NCI-H446 (cell line): Measurements from ENCODE around the gene GAL.

ENCODE experiments used
- DNase-seq, 2 experiments: peaks; one replicate each; lab custom pipeline; 2025; lab: John Stamatoyannopoulos, UW

GAL gene

GRCh38 chr11:68710409-68710808 lies 26.1 kb downstream of the GAL start:
- DNase-seq, result no peak

- no peak for DNase-seq
Observed at GRCh38 chr11:68711114-68711513, 26.8 kb downstream of the GAL start.

DNA sequence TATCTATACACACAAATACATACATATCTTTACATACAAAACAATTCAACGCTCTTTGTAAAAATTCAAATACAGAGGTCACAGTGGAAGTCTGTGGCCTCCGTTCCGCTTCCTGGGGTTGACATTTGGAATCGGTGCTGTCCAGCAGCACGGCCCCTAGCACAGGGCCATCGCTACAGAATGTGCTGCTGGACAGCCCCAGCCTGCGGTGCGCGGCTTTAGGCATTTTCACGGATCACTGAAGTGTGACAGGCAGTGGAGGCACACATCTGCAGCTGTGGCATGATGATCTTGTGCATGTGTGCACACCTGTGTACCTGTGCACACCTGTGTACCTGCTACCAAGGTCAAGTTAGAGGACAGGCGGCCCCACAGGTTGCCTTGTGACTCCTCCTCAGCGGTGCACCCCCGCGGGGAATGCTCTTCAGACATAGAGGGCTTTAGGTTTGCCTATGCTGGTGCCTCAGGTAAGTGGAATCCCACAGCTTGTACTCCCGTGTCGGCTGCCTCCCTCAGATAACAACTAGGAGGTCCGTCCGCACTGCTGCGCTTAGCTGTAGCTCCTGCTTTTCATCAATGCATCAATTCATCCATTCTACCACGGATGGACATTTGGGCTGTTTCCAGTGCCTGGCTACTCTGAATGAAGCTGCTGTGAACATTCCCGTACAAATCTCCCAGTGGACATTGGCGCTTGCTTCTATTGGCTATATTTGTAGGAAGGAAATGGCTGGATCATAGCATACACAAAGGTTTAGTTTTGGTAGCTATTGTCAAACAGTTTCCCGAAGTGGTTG lies 29.9 kb downstream of the GAL start:
- no peak for DNase-seq

- DNase-seq, result no peak
Observed at GRCh38 chr11:68715456-68716122, 31.2 kb downstream of the GAL start.

DNA sequence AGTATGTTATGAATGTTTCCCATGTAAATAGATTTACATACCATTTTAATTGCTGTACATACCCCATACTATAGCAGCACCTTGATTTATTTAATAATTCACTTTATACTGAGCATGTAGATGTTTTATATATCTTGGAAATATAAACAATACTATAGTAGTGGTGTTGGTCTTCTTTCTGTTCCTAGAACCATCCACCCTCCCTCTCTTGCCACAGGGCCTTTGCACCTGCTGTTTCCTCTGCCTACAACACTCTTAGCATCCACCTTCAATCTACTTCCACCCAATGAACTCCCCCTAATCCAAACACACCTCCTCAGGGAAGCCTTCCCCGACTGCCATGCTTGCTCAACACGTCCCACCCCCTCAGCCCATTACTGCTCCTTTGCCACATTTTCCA lies 36.7 kb downstream of the GAL start:
- no peak for DNase-seq

DNA sequence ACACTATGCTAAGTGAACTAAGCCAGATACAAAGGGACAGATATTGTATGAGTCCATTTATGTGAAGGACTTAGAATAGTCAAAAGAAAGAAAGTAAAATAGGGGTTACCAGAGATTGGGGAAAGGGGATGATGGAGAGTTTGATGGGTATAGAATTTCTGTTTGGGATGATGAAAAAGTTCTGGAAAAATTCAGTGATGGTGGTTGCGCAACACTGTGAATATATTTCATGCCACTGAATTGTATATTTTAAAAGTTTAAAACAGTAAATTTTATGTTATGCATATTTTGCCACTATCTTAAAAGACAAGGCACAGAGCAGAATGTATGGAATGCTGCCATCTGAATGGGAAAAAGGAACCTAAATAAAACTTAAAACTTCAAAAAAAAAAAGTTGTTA lies 37.8 kb downstream of the GAL start:
- DNase-seq, result no peak

DNA sequence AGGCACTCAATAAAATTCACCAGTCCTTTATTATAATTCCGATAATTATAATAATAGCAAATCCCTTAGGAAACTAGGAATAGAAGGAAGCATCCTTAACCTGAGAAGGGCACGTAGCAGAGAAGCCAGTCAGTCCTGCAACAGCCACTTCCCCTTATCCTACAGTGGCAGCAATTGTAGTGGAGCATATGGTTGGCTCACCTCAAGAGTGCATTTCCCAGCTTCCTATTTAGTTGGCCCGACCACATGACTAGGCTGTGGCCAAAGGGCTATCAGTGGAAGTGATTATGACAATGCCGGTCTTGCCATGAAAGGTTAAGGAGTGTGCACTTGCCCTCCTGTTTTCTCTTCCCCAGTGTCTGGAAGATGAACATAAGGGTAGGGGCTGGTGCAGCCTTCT lies 39.9 kb downstream of the GAL start:
- no peak for DNase-seq

- DNase-seq, result no peak
Observed at GRCh38 chr11:68727783-68728182, 43.4 kb downstream of the GAL start.

DNA sequence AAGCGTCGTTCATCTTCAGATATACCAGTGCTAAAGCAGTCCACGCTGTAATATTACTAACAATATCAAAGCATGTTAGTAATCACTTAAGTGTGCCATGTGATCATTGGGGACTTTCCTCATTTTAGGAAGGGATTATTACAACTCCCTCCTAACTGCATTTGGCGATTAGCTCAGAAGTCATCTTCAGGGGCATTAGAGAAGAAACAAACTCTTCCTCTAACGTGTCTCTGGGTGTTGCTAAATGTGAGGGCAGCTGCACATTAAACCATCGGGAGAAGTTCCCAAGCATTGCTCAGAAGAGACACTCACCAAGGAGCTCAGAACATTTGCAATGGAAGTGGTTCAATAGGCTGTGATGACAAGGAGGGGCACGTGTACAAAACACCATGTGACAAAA lies 49.8 kb downstream of the GAL start:
- no peak for DNase-seq

DNA sequence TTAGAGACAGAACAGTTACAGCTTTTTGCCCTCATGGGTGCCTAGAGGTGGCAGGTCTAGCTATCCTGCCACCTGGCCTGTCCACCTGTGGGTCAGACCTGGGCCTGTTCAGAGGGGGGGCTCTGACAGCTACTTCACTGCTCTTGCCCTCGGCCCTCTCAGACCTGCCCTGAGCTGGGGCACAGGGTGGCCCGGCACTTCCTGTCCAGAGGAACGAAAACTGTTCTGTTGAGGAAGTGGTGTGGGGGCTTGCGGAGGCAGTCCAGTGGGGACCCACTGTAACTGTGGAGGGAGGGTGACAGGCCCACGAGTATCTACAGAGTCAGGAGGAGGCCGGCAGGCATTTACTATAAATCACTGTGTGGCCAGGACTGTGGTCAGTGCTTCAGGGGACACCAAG lies 50.8 kb downstream of the GAL start:
- no peak for DNase-seq

DNA sequence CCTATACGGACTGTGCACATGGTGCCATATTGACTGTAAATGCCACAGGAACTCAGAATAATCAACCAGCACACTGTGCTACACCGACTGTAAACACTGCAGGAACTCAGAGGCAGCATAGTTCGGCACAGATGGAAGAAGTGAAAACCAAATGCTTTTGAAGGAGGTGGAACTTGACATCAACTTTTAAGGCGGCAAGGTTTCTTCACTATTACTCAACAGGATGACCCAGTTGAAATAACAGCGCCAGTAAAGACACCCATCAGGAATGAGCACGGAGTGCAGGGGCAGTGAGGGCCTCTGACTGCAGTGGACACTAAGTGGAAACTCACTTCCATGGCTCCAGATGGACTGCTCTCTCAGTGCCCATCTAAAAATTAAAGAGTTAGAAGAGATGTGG lies 51.3 kb downstream of the GAL start:
- no peak for DNase-seq
